GM21423 (cell line): Measurements from ENCODE around the gene RAMP3.
A peak's percentile ranks its signal among the peaks of the same experiment; 100 is the strongest.
"Not testable (repeated sequence)": the region's sequence is repeated elsewhere in the genome, so short reads cannot be mapped to it uniquely, and the experiment has no call there.

Experiments
- ATAC-seq: cut with Tn5 transposase; IDR thresholded peaks from one replicate; pipeline ENCODE4 v1.9.1; 2021; ENCODE audit warnings: mild to moderate bottlenecking, moderate library complexity; ENCODE audit not compliant: unreplicated experiment

Gene RAMP3

GRCh38 chr7:45157653-45158401 lies at the start of gene RAMP3:
Gene RAMP3, plus strand, starts transcription at chr7:45157791. Its CDS starts 38 bp downstream, at chr7:45157829.
- ATAC-seq, result no peak

- no peak for ATAC-seq
Measured at GRCh38 chr7:45108863-45109262, 48.7 kb upstream of the RAMP3 start.

- peak; percentile 93 for ATAC-seq
Measured at GRCh38 chr7:45111298-45112223, 46.0 kb upstream of the RAMP3 start, which contains the start of gene TBRG4. Gene TBRG4, minus strand, starts transcription at chr7:45111697. Its CDS starts 2,460 bp downstream, at chr7:45109237.

GRCh38 chr7:45112648-45113047 lies 44.9 kb upstream of the RAMP3 start:
- ATAC-seq, result no peak

GRCh38 chr7:45114257-45114656 lies 43.3 kb upstream of the RAMP3 start:
- not testable (repeated sequence) for ATAC-seq

- ATAC-seq, result no peak
Measured at GRCh38 chr7:45114926-45115325, 42.7 kb upstream of the RAMP3 start.

GRCh38 chr7:45116048-45116447 lies 41.5 kb upstream of the RAMP3 start:
- ATAC-seq, result no peak

GRCh38 chr7:45117582-45117981 lies 40.0 kb upstream of the RAMP3 start:
- no peak for ATAC-seq

GRCh38 chr7:45118292-45118691 lies 39.3 kb upstream of the RAMP3 start:
- ATAC-seq, result no peak

GRCh38 chr7:45118889-45119331 lies 38.7 kb upstream of the RAMP3 start:
- ATAC-seq, result no peak

- ATAC-seq, result no peak
Measured at GRCh38 chr7:45119550-45119949, 38.0 kb upstream of the RAMP3 start.

GRCh38 chr7:45122975-45123860 lies 34.4 kb upstream of the RAMP3 start:
- no peak for ATAC-seq

- no peak for ATAC-seq
Measured at GRCh38 chr7:45123913-45124710, 33.5 kb upstream of the RAMP3 start.

GRCh38 chr7:45125193-45125904 lies 32.2 kb upstream of the RAMP3 start:
- ATAC-seq, result no peak

- no peak for ATAC-seq
Measured at GRCh38 chr7:45126201-45126600, 31.4 kb upstream of the RAMP3 start.

GRCh38 chr7:45126920-45127319 lies 30.7 kb upstream of the RAMP3 start:
- no peak for ATAC-seq

- no peak for ATAC-seq
Measured at GRCh38 chr7:45129181-45129800, 28.3 kb upstream of the RAMP3 start.

GRCh38 chr7:45129906-45130305 lies 27.7 kb upstream of the RAMP3 start:
- no peak for ATAC-seq

- ATAC-seq, result no peak
Measured at GRCh38 chr7:45130910-45131309, 26.7 kb upstream of the RAMP3 start.
